Smooth muscle cell (in vitro differentiated cells): ENCODE data around the gene CCSER2. TPM values are rescaled to one million over a fixed set of nuclear protein-coding genes. Genes with fewer than 3 reads are reported as not detected.

Experiments used
- DNase-seq: peaks from one replicate; lab custom pipeline; 2025; ENCODE audit not compliant: unreplicated experiment; lab: John Stamatoyannopoulos, UW
- H2AFZ ChIP-seq: fragments of 200-600 bp; sonication (generic); 2 replicates; pipeline ENCODE4 v1.6.0; 2016; ENCODE audit warnings: antibody characterized with exemption, low read depth, mild to moderate bottlenecking
- H3F3A ChIP-seq: fragments of 200-600 bp; sonication (generic); 2 replicates; pipeline ENCODE4 v1.6.0; 2017; ENCODE audit warnings: antibody characterized with exemption, low read depth
- H3K27ac ChIP-seq: fragments of 200-600 bp; sonication (generic); 2 replicates; pipeline ENCODE4 v1.5.1; 2016; ENCODE audit warnings: low read depth, mild to moderate bottlenecking
- H3K27me3 ChIP-seq: fragments of 200-600 bp; sonication (generic); 2 replicates; pipeline ENCODE4 v1.6.1; 2016; ENCODE audit warnings: low read depth, mild to moderate bottlenecking
- H3K36me3 ChIP-seq: fragments of 200-600 bp; sonication (generic); 2 replicates; pipeline ENCODE4 v1.5.1; 2016; ENCODE audit warnings: low read depth
- H3K4me1 ChIP-seq: fragments of 200-600 bp; sonication (generic); 2 replicates; pipeline ENCODE4 v1.5.1; 2016; ENCODE audit warnings: low read depth
- H3K4me2 ChIP-seq: fragments of 200-600 bp; sonication (generic); 2 replicates; pipeline ENCODE4 v1.6.0; 2016; ENCODE audit warnings: mild to moderate bottlenecking
- H3K4me3 ChIP-seq: fragments of 200-600 bp; sonication (generic); 2 replicates; pipeline ENCODE4 v1.5.1; 2016; ENCODE audit warnings: mild to moderate bottlenecking
- H3K79me2 ChIP-seq: fragments of 200-600 bp; sonication (generic); 2 replicates; pipeline ENCODE4 v1.6.0; 2016; ENCODE audit warnings: low read depth, mild to moderate bottlenecking
- H3K9ac ChIP-seq: fragments of 200-600 bp; sonication (generic); 2 replicates; pipeline ENCODE4 v1.6.0; 2016; ENCODE audit warnings: low read depth
- H3K9me3 ChIP-seq: fragments of 200-600 bp; sonication (generic); replicated peaks from 2 replicates; pipeline ENCODE4 v1.5.1; 2016; ENCODE audit warnings: low read depth
- H4K20me1 ChIP-seq: fragments of 200-600 bp; sonication (generic); 2 replicates; pipeline ENCODE4 v1.6.0; 2016; ENCODE audit warnings: low read depth
- WGBS: methylation state at CpG from one replicate; pipeline ENCODE4 v1.1.7; 2016; ENCODE audit warnings: low lambda C conversion rate; 5-methylcytosine and 5-hydroxymethylcytosine counted together
- polyA plus RNA-seq: library from polyadenylated mRNA; unstranded; fragments of >200 nt; fragmentation: Nextera tagmentation; extraction: Ambion mirVana; gene quantifications from 2 replicates; pipeline ENCODE4 v1.2.1, GENCODE V29; 2016
- total RNA-seq: library from RNA; depleted of rRNA; stranded (reverse); fragments of >200 nt; gene quantifications from 2 replicates; pipeline ENCODE4 v1.2.3, GENCODE V29; 2014
- TF ChIP-seq, protein P1 (sequence below): fragments of 200-600 bp; sonication (generic); IDR thresholded peaks from 2 replicates; pipeline ENCODE4 v1.5.1; 2017; ENCODE audit warnings: borderline replicate concordance, mild to moderate bottlenecking, antibody characterized with exemption; ENCODE audit not compliant: insufficient read depth, poor library complexity, severe bottlenecking

Gene CCSER2
- total and polyA plus RNA-seq, 2 experiments from 2014 or later, result 32.8 to 42.1 TPM

DNA sequence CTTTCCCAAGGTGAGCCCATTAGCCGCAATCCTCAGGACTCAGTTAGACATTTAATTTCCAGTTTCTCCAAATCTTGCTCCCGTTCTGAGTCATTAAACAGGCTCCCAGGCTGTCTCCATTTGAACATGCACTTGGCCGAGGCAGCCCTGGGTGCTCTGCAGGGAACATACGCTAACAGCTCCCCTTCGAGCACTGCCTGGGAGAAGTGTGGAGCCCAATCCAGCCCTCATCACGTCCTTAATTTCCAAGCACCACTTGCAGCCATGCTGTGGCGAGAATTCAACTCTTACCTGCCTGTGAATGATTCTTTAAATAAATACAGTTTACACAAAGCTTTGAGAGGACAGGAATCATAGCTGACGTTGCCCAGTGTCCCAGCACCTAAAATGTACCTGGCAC, 218.2 kb downstream of the CCSER2 start:
- Histone ChIP-seq H4K20me1 (no peaks in the 10 kb centered on the region), H3K79me2 (no peaks in the 10 kb centered on the region), H3K4me3 (no peak overlapping the region), H3K36me3 (no peaks in the 10 kb centered on the region), H3K9ac (no peak overlapping the region), H3K4me1 (no peaks in the 10 kb centered on the region), H3K4me2 (no peak overlapping the region), H2AFZ (no peak overlapping the region), H3F3A (no peaks in the 10 kb centered on the region), H3K27ac (no peak overlapping the region), H3K9me3 (no peaks in the 10 kb centered on the region), H3K27me3 (peaks cover 33% of the 10 kb centered on the region)
- WGBS, result 89% methylated on average over 8 of the region's 8 CpGs
- TF ChIP-seq, protein P1, sequence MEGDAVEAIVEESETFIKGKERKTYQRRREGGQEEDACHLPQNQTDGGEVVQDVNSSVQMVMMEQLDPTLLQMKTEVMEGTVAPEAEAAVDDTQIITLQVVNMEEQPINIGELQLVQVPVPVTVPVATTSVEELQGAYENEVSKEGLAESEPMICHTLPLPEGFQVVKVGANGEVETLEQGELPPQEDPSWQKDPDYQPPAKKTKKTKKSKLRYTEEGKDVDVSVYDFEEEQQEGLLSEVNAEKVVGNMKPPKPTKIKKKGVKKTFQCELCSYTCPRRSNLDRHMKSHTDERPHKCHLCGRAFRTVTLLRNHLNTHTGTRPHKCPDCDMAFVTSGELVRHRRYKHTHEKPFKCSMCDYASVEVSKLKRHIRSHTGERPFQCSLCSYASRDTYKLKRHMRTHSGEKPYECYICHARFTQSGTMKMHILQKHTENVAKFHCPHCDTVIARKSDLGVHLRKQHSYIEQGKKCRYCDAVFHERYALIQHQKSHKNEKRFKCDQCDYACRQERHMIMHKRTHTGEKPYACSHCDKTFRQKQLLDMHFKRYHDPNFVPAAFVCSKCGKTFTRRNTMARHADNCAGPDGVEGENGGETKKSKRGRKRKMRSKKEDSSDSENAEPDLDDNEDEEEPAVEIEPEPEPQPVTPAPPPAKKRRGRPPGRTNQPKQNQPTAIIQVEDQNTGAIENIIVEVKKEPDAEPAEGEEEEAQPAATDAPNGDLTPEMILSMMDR, result no peak
- DNase-seq, result no peak

DNA sequence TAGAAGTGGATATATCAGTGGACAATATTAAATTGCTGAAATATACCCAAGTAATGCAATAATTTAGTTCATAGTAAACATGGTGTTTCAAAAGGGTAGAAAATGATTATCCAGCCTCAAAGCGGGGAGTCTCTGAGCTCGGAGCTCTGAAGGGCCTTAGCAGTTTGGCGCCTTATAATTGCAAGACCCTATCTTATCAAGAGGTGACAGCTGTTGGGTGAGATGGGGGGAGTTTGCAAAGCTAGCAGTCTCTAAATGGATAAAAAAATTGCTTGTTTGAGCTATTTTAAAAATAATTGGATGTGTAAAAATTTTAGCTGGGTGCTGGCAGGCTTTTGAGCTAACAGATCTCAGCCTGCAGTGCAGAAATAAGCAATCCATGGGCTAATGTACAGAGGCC, 219.2 kb downstream of the CCSER2 start:
- TF ChIP-seq, protein P1, result no peak
- Histone ChIP-seq H3K36me3 (no peaks in the 10 kb centered on the region), H3K9me3 (no peaks in the 10 kb centered on the region), H3K4me3 (no peak overlapping the region), H3K9ac (no peak overlapping the region), H2AFZ (no peak overlapping the region), H3K4me2 (no peak overlapping the region), H3K79me2 (no peaks in the 10 kb centered on the region), H4K20me1 (no peaks in the 10 kb centered on the region), H3K27ac (no peak overlapping the region), H3F3A (no peaks in the 10 kb centered on the region), H3K27me3 (peaks cover 33% of the 10 kb centered on the region), H3K4me1 (no peaks in the 10 kb centered on the region)
- no peak for DNase-seq
- WGBS, result 77% methylated on average over 3 of the region's 3 CpGs

DNA sequence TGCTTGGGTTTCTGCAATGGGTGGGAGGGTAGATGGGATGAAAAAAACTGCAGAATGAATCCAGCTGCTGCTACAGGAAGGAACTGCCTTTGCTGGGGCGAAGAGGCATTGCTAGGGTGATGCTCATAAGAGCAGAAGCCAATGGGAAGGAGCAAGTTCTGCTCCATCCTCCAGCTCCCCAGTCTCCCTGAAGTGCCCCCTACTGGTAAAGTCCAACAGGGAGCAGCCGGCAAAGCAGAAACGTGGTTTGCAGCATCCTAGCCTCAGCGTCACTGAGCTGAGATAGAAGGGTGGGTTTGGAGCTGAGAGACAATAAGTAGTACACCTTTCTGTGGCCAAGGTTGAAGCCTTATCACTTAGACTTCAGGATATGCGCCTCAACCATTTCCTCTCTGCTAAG, 220.5 kb downstream of the CCSER2 start:
- Histone ChIP-seq H3K36me3 (no peaks in the 10 kb centered on the region), H3K4me1 (no peaks in the 10 kb centered on the region), H4K20me1 (no peaks in the 10 kb centered on the region), H3K79me2 (no peaks in the 10 kb centered on the region), H3F3A (no peaks in the 10 kb centered on the region), H3K9ac (no peak overlapping the region), H3K27me3 (peaks cover 33% of the 10 kb centered on the region), H2AFZ (no peak overlapping the region), H3K4me2 (no peak overlapping the region), H3K27ac (no peak overlapping the region), H3K9me3 (no peaks in the 10 kb centered on the region), H3K4me3 (no peak overlapping the region)
- DNase-seq, result no peak
- TF ChIP-seq, protein P1, result peak; percentile 15
- 39% methylated on average over 5 of the region's 5 CpGs for WGBS

DNA sequence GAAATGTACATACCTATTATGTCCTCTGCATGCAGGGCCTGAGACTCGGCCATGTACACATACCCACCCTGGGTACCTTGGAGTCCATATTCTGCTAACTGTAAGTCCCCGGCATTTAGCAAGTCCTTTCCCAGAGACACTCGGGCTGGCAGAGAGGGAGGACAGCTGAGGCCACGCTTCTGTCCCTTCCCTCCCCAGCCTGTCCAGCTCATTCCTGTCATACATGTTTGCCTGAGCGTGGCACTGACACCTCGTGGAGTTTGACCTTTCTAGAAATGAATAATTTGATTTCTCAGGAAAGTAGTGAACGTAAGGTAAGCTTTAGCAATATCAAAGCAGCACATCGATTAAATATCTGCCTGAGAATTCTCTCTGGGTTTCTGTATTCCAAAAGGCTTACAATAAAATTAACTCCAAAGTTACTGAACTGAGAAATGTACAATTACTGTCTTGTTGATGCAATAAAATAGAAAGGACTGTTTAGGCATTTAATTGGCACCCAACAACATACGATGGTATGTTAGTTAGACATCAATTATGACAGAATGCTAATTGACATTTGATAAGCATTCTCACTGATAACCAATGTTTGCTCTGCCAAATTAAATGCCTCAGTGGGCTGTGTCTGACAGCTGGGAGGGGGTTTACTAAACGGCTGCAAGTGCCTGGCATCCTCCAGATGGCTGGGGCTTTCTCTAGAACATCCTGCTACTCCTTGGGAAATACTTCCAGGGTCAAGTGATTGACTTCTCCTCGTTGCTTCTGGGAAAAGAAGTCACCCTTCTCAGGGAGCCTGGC, 221.2 kb downstream of the CCSER2 start:
- H3K9me3 ChIP-seq, result no peaks in the 10 kb centered on the region
- no peak overlapping the region for H3K27ac ChIP-seq
- no peak overlapping the region for H3K4me2 ChIP-seq
- H3K4me3 ChIP-seq, result no peak overlapping the region
- TF ChIP-seq, protein P1, result no peak
- H2AFZ ChIP-seq, result no peak overlapping the region
- H3K27me3 ChIP-seq, result peaks cover 33% of the 10 kb centered on the region
- no peaks in the 10 kb centered on the region for H3K4me1 ChIP-seq
- no peaks in the 10 kb centered on the region for H3K79me2 ChIP-seq
- H3F3A ChIP-seq, result no peaks in the 10 kb centered on the region
- DNase-seq, result no peak
- H3K36me3 ChIP-seq, result no peaks in the 10 kb centered on the region
- H3K9ac ChIP-seq, result no peak overlapping the region
- H4K20me1 ChIP-seq, result no peaks in the 10 kb centered on the region
- 81% methylated on average over 11 of the region's 11 CpGs for WGBS
